Chondrocyte (in vitro differentiated cells): ENCODE results near the gene CTSE. TPM values are rescaled to one million over a fixed set of nuclear protein-coding genes. Genes with fewer than 3 reads are reported as not detected.

ENCODE experiments used
- DNase-seq: peaks from one replicate; pipeline ENCODE4 v3.0.0; 2021; ENCODE audit warnings: mixed read lengths, low spot score
- H3K27ac Mint-ChIP-seq: one replicate; pipeline ENCODE4 v1.8.0; 2021; ENCODE audit warnings: mild to moderate bottlenecking, moderate library complexity, mixed read lengths; ENCODE audit not compliant: unreplicated experiment
- H3K27me3 Mint-ChIP-seq: 2 replicates; pipeline ENCODE4 v1.8.0; 2021; ENCODE audit warnings: low read depth, mixed read lengths
- H3K36me3 Mint-ChIP-seq: 2 replicates; pipeline ENCODE4 v1.8.0; 2021; ENCODE audit warnings: low read depth, mixed read lengths
- H3K4me1 Mint-ChIP-seq: 2 replicates; pipeline ENCODE4 v1.8.0; 2021; ENCODE audit warnings: low read depth, mild to moderate bottlenecking, mixed read lengths
- H3K4me3 Mint-ChIP-seq: one replicate; pipeline ENCODE4 v1.8.0; 2021; ENCODE audit warnings: mild to moderate bottlenecking, moderate library complexity, mixed read lengths; ENCODE audit not compliant: unreplicated experiment
- H3K9me3 Mint-ChIP-seq: 2 replicates; pipeline ENCODE4 v1.8.0; 2021; ENCODE audit warnings: low read depth, mixed read lengths
- CTCF ChIP-seq: fragments of 200-600 bp; sonication (generic); IDR thresholded peaks from 2 replicates; pipeline ENCODE4 v1.5.0; 2021; ENCODE audit warnings: antibody characterized with exemption, mild to moderate bottlenecking, moderate library complexity
- total RNA-seq: library from RNA; stranded (reverse); gene quantifications from 3 replicates; pipeline ENCODE4 v1.2.1, GENCODE V29; 2021

CTSE gene
- total RNA-seq, 1 donor from 2014 or later, result not detected

- DNase-seq, result no peak
- peaks cover 5% of the 10 kb centered on the region for H3K9me3 Mint-ChIP-seq
- H3K36me3 Mint-ChIP-seq, result peaks cover 2% of the 10 kb centered on the region
- no peak overlapping the region for H3K4me3 Mint-ChIP-seq
- H3K27me3 Mint-ChIP-seq, result no peaks in the 10 kb centered on the region
- no peak for TF ChIP-seq CTCF
- no peak overlapping the region for H3K27ac Mint-ChIP-seq
- H3K4me1 Mint-ChIP-seq, result no peaks in the 10 kb centered on the region
Observed at GRCh38 chr1:206015071-206015470, 8.6 kb downstream of the CTSE start.

- Mint-ChIP-seq H3K36me3 (peaks cover 2% of the 10 kb centered on the region), H3K9me3 (peaks cover 5% of the 10 kb centered on the region), H3K27me3 (no peaks in the 10 kb centered on the region), H3K4me1 (no peaks in the 10 kb centered on the region), H3K27ac (no peak overlapping the region), H3K4me3 (no peak overlapping the region)
- no peak for TF ChIP-seq CTCF
- DNase-seq, result no peak
Observed at GRCh38 chr1:206014601-206015000, 9.1 kb downstream of the CTSE start.

- H3K4me3 Mint-ChIP-seq, result no peak overlapping the region
- TF ChIP-seq CTCF, result no peak
Observed at GRCh38 chr1:206013026-206013795, 10.5 kb downstream of the CTSE start.

GRCh38 chr1:206012086-206012859 is 11.4 kb downstream of the CTSE start:
- H3K4me3 Mint-ChIP-seq, result no peak overlapping the region
- DNase-seq, result no peak
- no peak overlapping the region for H3K27ac Mint-ChIP-seq
- H3K27me3 Mint-ChIP-seq, result no peaks in the 10 kb centered on the region
- no peak for TF ChIP-seq CTCF
- no peaks in the 10 kb centered on the region for H3K36me3 Mint-ChIP-seq
- H3K9me3 Mint-ChIP-seq, result no peaks in the 10 kb centered on the region
- H3K4me1 Mint-ChIP-seq, result no peaks in the 10 kb centered on the region

More at GRCh38 chr1:206013026-206013795, 10.5 kb downstream of the CTSE start:
- Mint-ChIP-seq H3K9me3 (peaks cover 5% of the 10 kb centered on the region), H3K4me1 (no peaks in the 10 kb centered on the region), H3K27ac (no peak overlapping the region), H3K27me3 (no peaks in the 10 kb centered on the region), H3K36me3 (peaks cover 2% of the 10 kb centered on the region)
- DNase-seq, result no peak

GRCh38 chr1:206011057-206011456 is 12.6 kb downstream of the CTSE start:
- no peaks in the 10 kb centered on the region for H3K9me3 Mint-ChIP-seq

More at GRCh38 chr1:206011057-206011456, 12.6 kb downstream of the CTSE start:
- H3K4me3 Mint-ChIP-seq, result no peak overlapping the region
- no peaks in the 10 kb centered on the region for H3K27me3 Mint-ChIP-seq
- H3K36me3 Mint-ChIP-seq, result no peaks in the 10 kb centered on the region
- no peak for DNase-seq
- no peaks in the 10 kb centered on the region for H3K4me1 Mint-ChIP-seq
- H3K27ac Mint-ChIP-seq, result no peak overlapping the region
- no peak for TF ChIP-seq CTCF
